IPS-20b (cell line): ENCODE measurements around the gene GRK5.

Experiments used
- H3K27ac ChIP-seq: one replicate; pipeline ENCODE4 v1.5.1; 2013; ENCODE audit warnings: low read length
- H3K27me3 ChIP-seq: 2 replicates; pipeline ENCODE4 v1.6.1; 2013; ENCODE audit warnings: mild to moderate bottlenecking, low read length, inconsistent platforms; ENCODE audit not compliant: insufficient read depth
- H3K36me3 ChIP-seq: 2 replicates; pipeline ENCODE4 v1.6.1; 2013; ENCODE audit warnings: low read depth, mild to moderate bottlenecking, inconsistent platforms, low read length, moderate library complexity; ENCODE audit not compliant: insufficient read depth
- H3K4me1 ChIP-seq: 2 replicates; pipeline ENCODE4 v1.6.1; 2013; ENCODE audit warnings: mild to moderate bottlenecking, control low read depth, inconsistent platforms, low read length, moderate library complexity; ENCODE audit not compliant: insufficient read depth
- H3K4me3 ChIP-seq: 2 replicates; pipeline ENCODE4 v1.5.1; 2013; ENCODE audit warnings: mild to moderate bottlenecking, low read length, inconsistent platforms
- H3K9ac ChIP-seq: 2 replicates; pipeline ENCODE4 v1.6.1; 2013; ENCODE audit warnings: low read depth, mild to moderate bottlenecking, inconsistent platforms, low read length, moderate library complexity
- H3K9me3 ChIP-seq: 2 replicates; pipeline ENCODE4 v1.6.1; 2013; ENCODE audit warnings: mild to moderate bottlenecking, low read depth, low read length, inconsistent platforms; ENCODE audit not compliant: insufficient read depth

The GRK5 gene

GRCh38 chr10:119419931-119420330 is 212.6 kb downstream of the GRK5 start:
- Histone ChIP-seq H3K4me3 (no peak overlapping the region), H3K4me1 (peaks cover 6% of the 10 kb centered on the region; the same call in 1 of the 2 replicates), H3K36me3 (no peaks in the 10 kb centered on the region), H3K27me3 (0 out of 2 replicates have a peak, but pooled peaks cover 3% of the 10 kb centered on the region), H3K27ac (no peak overlapping the region), H3K9ac (no peak overlapping the region), H3K9me3 (no peaks in the 10 kb centered on the region)

- Histone ChIP-seq H3K27me3 (0 out of 2 replicates have a peak, but pooled peaks cover 3% of the 10 kb centered on the region), H3K4me1 (peaks cover 6% of the 10 kb centered on the region; the same call in 1 of the 2 replicates), H3K36me3 (no peaks in the 10 kb centered on the region), H3K9ac (no peak overlapping the region), H3K27ac (no peak overlapping the region), H3K9me3 (no peaks in the 10 kb centered on the region), H3K4me3 (no peak overlapping the region)
These were observed 213.8 kb downstream of the GRK5 start for GRCh38 chr10:119420950-119421875.

- H3K4me3 ChIP-seq: no peak overlapping the region
- H3K9me3 ChIP-seq: no peaks in the 10 kb centered on the region
- peaks cover 6% of the 10 kb centered on the region; the same call in 1 of the 2 replicates for H3K4me1 ChIP-seq
- H3K27ac ChIP-seq: no peak overlapping the region
- no peak overlapping the region for H3K9ac ChIP-seq
- H3K36me3 ChIP-seq: no peaks in the 10 kb centered on the region
- 0 out of 2 replicates have a peak, but pooled peaks cover 3% of the 10 kb centered on the region for H3K27me3 ChIP-seq
These were observed 214.7 kb downstream of the GRK5 start for GRCh38 chr10:119421891-119422681.

GRCh38 chr10:119422682-119423509 is 215.5 kb downstream of the GRK5 start:
- H3K4me1 ChIP-seq: peaks cover 6% of the 10 kb centered on the region; the same call in 1 of the 2 replicates
- H3K9me3 ChIP-seq: no peaks in the 10 kb centered on the region
- H3K27me3 ChIP-seq: no peaks in the 10 kb centered on the region
- H3K27ac ChIP-seq: no peak overlapping the region
- H3K36me3 ChIP-seq: no peaks in the 10 kb centered on the region
- H3K4me3 ChIP-seq: no peak overlapping the region
- H3K9ac ChIP-seq: no peak overlapping the region

GRCh38 chr10:119423510-119424257 is 216.3 kb downstream of the GRK5 start:
- no peaks in the 10 kb centered on the region for H3K9me3 ChIP-seq
- no peaks in the 10 kb centered on the region for H3K36me3 ChIP-seq
- H3K27ac ChIP-seq: no peak overlapping the region
- no peaks in the 10 kb centered on the region for H3K27me3 ChIP-seq
- H3K4me1 ChIP-seq: peaks cover 6% of the 10 kb centered on the region; the same call in 1 of the 2 replicates
- H3K4me3 ChIP-seq: no peak overlapping the region
- H3K9ac ChIP-seq: no peak overlapping the region

- Histone ChIP-seq H3K27ac (no peak overlapping the region), H3K9ac (no peak overlapping the region), H3K36me3 (no peaks in the 10 kb centered on the region), H3K4me1 (peaks cover 6% of the 10 kb centered on the region; the same call in 1 of the 2 replicates), H3K27me3 (no peaks in the 10 kb centered on the region), H3K4me3 (no peak overlapping the region), H3K9me3 (no peaks in the 10 kb centered on the region)
These were observed 217.0 kb downstream of the GRK5 start for GRCh38 chr10:119424258-119424975.

- Histone ChIP-seq H3K36me3 (no peaks in the 10 kb centered on the region), H3K4me1 (peaks cover 6% of the 10 kb centered on the region; the same call in 1 of the 2 replicates), H3K27me3 (no peaks in the 10 kb centered on the region), H3K9me3 (no peaks in the 10 kb centered on the region), H3K9ac (no peak overlapping the region), H3K4me3 (no peak overlapping the region), H3K27ac (no peak overlapping the region)
These were observed 217.9 kb downstream of the GRK5 start for GRCh38 chr10:119425102-119425880.

GRCh38 chr10:119425881-119426170 is 218.5 kb downstream of the GRK5 start:
- H3K9ac ChIP-seq: no peak overlapping the region
- H3K27ac ChIP-seq: no peak overlapping the region
- peaks cover 6% of the 10 kb centered on the region; the same call in 1 of the 2 replicates for H3K4me1 ChIP-seq
- no peak overlapping the region for H3K4me3 ChIP-seq
- H3K27me3 ChIP-seq: no peaks in the 10 kb centered on the region
- H3K9me3 ChIP-seq: no peaks in the 10 kb centered on the region
- no peaks in the 10 kb centered on the region for H3K36me3 ChIP-seq

- Histone ChIP-seq H3K27ac (no peak overlapping the region), H3K9ac (no peak overlapping the region), H3K4me3 (no peak overlapping the region), H3K27me3 (no peaks in the 10 kb centered on the region), H3K36me3 (no peaks in the 10 kb centered on the region), H3K9me3 (no peaks in the 10 kb centered on the region), H3K4me1 (peaks cover 6% of the 10 kb centered on the region; the same call in 1 of the 2 replicates)
These were observed 219.3 kb downstream of the GRK5 start for GRCh38 chr10:119426699-119427098.
